Measurements from ENCODE around the gene ING3. TPM values are rescaled to one million over a fixed set of nuclear protein-coding genes. Genes with fewer than 3 reads are reported as not detected.

The ING3 gene
- total and polyA plus RNA-seq, 9 of the 15 experiments (the other 6 are each of a cell fraction or from before 2014, with no cell fraction given) = 22.8 to 233 (median 50.4) TPM

- no peak for TF ChIP-seq CHAMP1 (IDR thresholded peaks at IDR 0.05)
These were observed 35.1 kb upstream of the ING3 start (continued) for GRCh38 chr7:120915314-120916105.

- Histone ChIP-seq H3K9me3 (replicated peaks; ENCODE audit: control insufficient read depth, insufficient read depth, low read depth, low read length) (no peaks in the 10 kb centered on the region), H3K36me3 (ENCODE audit: control insufficient read depth, insufficient read depth, low read length) (no peaks in the 10 kb centered on the region), H3K79me2 (ENCODE audit: control insufficient read depth, insufficient read depth, low read length) (no peaks in the 10 kb centered on the region), H3K9ac (ENCODE audit: insufficient read depth in 1 of 2, low read depth in 2 of 2, low read length in 2 of 2) (no peak overlapping the region), H4K20me1 (replicated peaks; ENCODE audit: control insufficient read depth, insufficient read depth, low read length) (no peaks in the 10 kb centered on the region), H3K4me3 (no peak overlapping the region), H2AFZ (ENCODE audit: low read depth, low read length) (no peak overlapping the region), H3K27me3 (ENCODE audit: control insufficient read depth in 2 of 2, insufficient read depth in 2 of 2, low read length in 2 of 2) (peaks cover 0 to 2% of the 10 kb centered on the region in 2 experiments; a peak in 2 of 5 replicates), H3K4me1 (replicated peaks in 1 of 2; ENCODE audit: control insufficient read depth in 2 of 2, insufficient read depth in 2 of 2, low read length in 2 of 2) (no peaks in the 10 kb centered on the region), H3K9me1 (ENCODE audit: control insufficient read depth, insufficient read depth, low read length) (no peaks in the 10 kb centered on the region), H3K4me2 (ENCODE audit: insufficient read depth, low read length) (no peak overlapping the region), H3K27ac (ENCODE audit: extremely low read depth, low read depth, low read length) (no peak overlapping the region)
- POLR2A ChIA-PET = no interaction called here
- no peak for TF ChIP-seq THRB (CRISPR knock-in tag; conservative IDR thresholded peaks at IDR 0.05)
- TF ChIP-seq ZNF766 (CRISPR knock-in tag; conservative IDR thresholded peaks at IDR 0.05) = no peak
- no peak for TF ChIP-seq ETV5 (CRISPR knock-in tag; IDR thresholded peaks at IDR 0.05; ENCODE audit: low read depth)
- no peak for TF ChIP-seq ZNF583 (CRISPR knock-in tag; IDR thresholded peaks at IDR 0.05)
- CTCF ChIA-PET (ENCODE audit: low intra/inter-chr PET ratio) = no interaction called here
- ATAC-seq (no peak), DNase-seq (ENCODE audit: extremely low read depth in 1 of 4, low spot score in 3 of 4) (no peak), FAIRE-seq (no peak)
- 5% methylated on average over 3 of the region's 3 CpGs for WGBS (ENCODE audit: insufficient coverage, low coverage, missing lambda C conversion rate)
- no TSS peak for BruUV-seq (replicated peaks)
- in situ Hi-C loops (cut with MboI) (no loop called here), intact Hi-C loops (cut with micrococcal nuclease) (no loop called here)
These were observed 34.5 kb upstream of the ING3 start for GRCh38 chr7:120916121-120916520.
